Endothelial cell of umbilical vein (primary cell): Measurements from ENCODE around the gene MVB12B.

Experiments
- CTCF ChIP-seq, 2 donors: IDR thresholded peaks; 1 replicate in 1 of 2; 2 replicates in 1 of 2; pipeline ENCODE4 v1.5.1; 2011; ENCODE audit warnings: low read length in 2 of 2, mild to moderate bottlenecking in 2 of 2, moderate library complexity in 2 of 2, control low read depth in 1 of 2, inconsistent platforms in 1 of 2, low read depth in 1 of 2; ENCODE audit not compliant: insufficient read depth in 1 of 2; ENCODE audit errors: extremely low read depth in 1 of 2
- FOS ChIP-seq: IDR thresholded peaks from 2 replicates; pipeline ENCODE4 v1.6.1; 2011; ENCODE audit warnings: mild to moderate bottlenecking, low read length, moderate library complexity, borderline replicate concordance; ENCODE audit not compliant: insufficient read depth
- MYC ChIP-seq: IDR thresholded peaks from one replicate; pipeline ENCODE4 v1.6.1; 2011; ENCODE audit warnings: mild to moderate bottlenecking, low read depth, low read length
- POLR2A ChIP-seq: IDR thresholded peaks from 2 replicates; pipeline ENCODE4 v1.6.1; 2012; ENCODE audit warnings: low read depth, mild to moderate bottlenecking, control low read depth, low read length

- TF ChIP-seq CTCF (IDR thresholded peaks at IDR 0.05; ENCODE audit: extremely low read depth in 1 of 2, insufficient read depth in 1 of 2, low read depth in 1 of 2, low read length in 2 of 2), result no peak
- no peak for TF ChIP-seq POLR2A
- TF ChIP-seq MYC, result no peak
- no peak for TF ChIP-seq FOS
Observed at GRCh38 chr9:126499911-126500599, 173.4 kb downstream of the MVB12B start.
